ENCODE results near the gene TNK1. TPM values are rescaled to one million over a fixed set of nuclear protein-coding genes. Genes with fewer than 3 reads are reported as not detected.

The TNK1 gene
- total RNA-seq, 1 donor from 2014 or later: 5.8 TPM

DNA sequence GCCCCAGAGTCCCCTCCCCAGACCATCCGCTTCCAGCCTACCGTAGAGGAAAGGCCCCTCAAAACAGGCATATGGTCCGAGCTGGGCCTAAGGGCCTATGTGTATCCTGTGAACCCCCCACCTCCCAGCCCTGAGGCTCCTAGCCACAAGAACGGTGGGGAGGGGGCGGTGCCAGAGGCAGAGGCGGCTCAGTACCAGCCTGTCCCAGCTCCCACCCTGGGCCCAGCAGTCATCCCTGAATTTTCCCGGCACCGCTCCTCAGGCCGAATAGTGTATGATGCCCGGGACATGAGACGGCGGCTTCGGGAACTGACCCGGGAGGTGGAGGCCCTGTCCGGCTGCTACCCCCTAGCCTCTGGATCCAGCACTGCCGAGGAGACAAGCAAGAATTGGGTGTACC lies 40.3 kb downstream of the TNK1 start:
- no peak overlapping the region for H3K27ac ChIP-seq
- TF ChIP-seq CTCF (IDR thresholded peaks at IDR 0.05): no peak
- ATAC-seq: no peak
- no peaks in the 10 kb centered on the region for H3K36me3 ChIP-seq
- H3K9me3 ChIP-seq: no peaks in the 10 kb centered on the region
- no peaks in the 10 kb centered on the region for H3K4me1 ChIP-seq
- no peaks in the 10 kb centered on the region for H3K27me3 ChIP-seq
- intact Hi-C loops (cut with DNase I): no loop called here
- H3K4me3 ChIP-seq: no peak overlapping the region
- no peak for DNase-seq

GRCh38 chr17:7423679-7424078 lies 42.8 kb downstream of the TNK1 start:
- Histone ChIP-seq H3K36me3 (no peaks in the 10 kb centered on the region), H3K4me3 (no peak overlapping the region), H3K27ac (no peak overlapping the region), H3K4me1 (no peaks in the 10 kb centered on the region), H3K9me3 (no peaks in the 10 kb centered on the region), H3K27me3 (no peaks in the 10 kb centered on the region)
- ATAC-seq (no peak), DNase-seq (no peak)
- no peak for TF ChIP-seq CTCF (IDR thresholded peaks at IDR 0.05)
- intact Hi-C loops (cut with DNase I): no loop called here

GRCh38 chr17:7425316-7425715 lies 44.4 kb downstream of the TNK1 start, which contains the start of gene SPEM2:
TSS of gene SPEM2 (plus strand) at chr17:7425616. CDS start at chr17:7425689, 73 bp downstream.
- DNase-seq: no peak
- Histone ChIP-seq H3K9me3 (no peaks in the 10 kb centered on the region), H3K27me3 (no peaks in the 10 kb centered on the region), H3K4me1 (no peaks in the 10 kb centered on the region), H3K27ac (no peak within 1 kb of the TSS), H3K4me3 (no peak within 1 kb of the TSS), H3K36me3 (no peaks in the 10 kb centered on the region)
- TF ChIP-seq CTCF (IDR thresholded peaks at IDR 0.05): no peak
- no peak for ATAC-seq
- intact Hi-C loops (cut with DNase I): no loop called here

GRCh38 chr17:7425756-7426155 lies 44.9 kb downstream of the TNK1 start:
- no peak for TF ChIP-seq CTCF (IDR thresholded peaks at IDR 0.05)
- no peaks in the 10 kb centered on the region for H3K9me3 ChIP-seq
- DNase-seq (no peak), ATAC-seq (no peak)
- no peaks in the 10 kb centered on the region for H3K4me1 ChIP-seq
- H3K4me3 ChIP-seq: no peak overlapping the region
- intact Hi-C loops (cut with DNase I): no loop called here
- no peak overlapping the region for H3K27ac ChIP-seq
- no peaks in the 10 kb centered on the region for H3K27me3 ChIP-seq
- H3K36me3 ChIP-seq: no peaks in the 10 kb centered on the region

DNA sequence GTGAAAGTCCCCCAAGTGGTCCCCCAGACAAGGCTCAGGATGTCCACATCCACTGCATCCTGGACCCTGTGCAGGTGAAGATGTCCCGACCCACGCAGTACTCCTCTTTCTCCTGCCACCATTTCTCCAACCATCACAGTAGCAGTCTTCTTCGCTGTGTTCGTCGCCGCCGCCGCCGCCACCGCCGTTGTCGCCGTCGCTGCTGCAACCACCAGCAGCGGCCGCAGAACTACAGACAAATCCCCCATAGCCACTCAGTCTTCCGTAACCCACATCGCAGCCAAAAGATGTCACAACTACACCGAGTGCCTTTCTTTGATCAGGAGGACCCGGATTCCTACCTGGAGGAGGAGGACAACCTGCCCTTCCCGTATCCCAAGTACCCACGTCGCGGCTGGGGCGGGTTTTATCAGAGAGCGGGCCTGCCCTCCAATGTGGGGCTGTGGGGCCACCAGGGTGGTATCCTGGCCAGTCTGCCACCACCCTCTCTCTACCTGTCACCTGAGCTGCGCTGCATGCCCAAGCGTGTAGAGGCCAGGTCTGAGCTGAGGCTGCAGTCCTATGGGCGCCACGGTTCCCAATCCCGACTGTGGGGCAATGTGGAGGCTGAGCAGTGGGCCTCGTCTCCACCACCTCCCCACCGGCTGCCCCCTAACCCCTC lies 45.4 kb downstream of the TNK1 start:
- no peaks in the 10 kb centered on the region for H3K36me3 ChIP-seq
- ATAC-seq (peak; percentile 4), DNase-seq (no peak)
- H3K27me3 ChIP-seq: no peaks in the 10 kb centered on the region
- no peak for TF ChIP-seq CTCF (IDR thresholded peaks at IDR 0.05)
- no peak overlapping the region for H3K27ac ChIP-seq
- intact Hi-C loops (cut with DNase I): no loop called here
- no peak overlapping the region for H3K4me3 ChIP-seq
- H3K4me1 ChIP-seq: no peaks in the 10 kb centered on the region
- no peaks in the 10 kb centered on the region for H3K9me3 ChIP-seq
